Ovary (tissue), 9 donors: ENCODE data around the gene DENND2A. TPM values are rescaled to one million over a fixed set of nuclear protein-coding genes. Genes with fewer than 3 reads are reported as not detected.

ENCODE experiments used
- DNase-seq, 5 donors: peaks; one replicate each; pipeline ENCODE4 v3.0.0-alpha.2; 2019 to 2020
- H3K27ac ChIP-seq, 2 donors: fragments of 200-600 bp; one replicate each; pipeline versions ENCODE4 v1.5.1 to v1.8.0; 2019 to 2022
- H3K27me3 ChIP-seq: fragments of 200-600 bp; one replicate; pipeline ENCODE4 v1.8.0; 2022
- H3K36me3 ChIP-seq: fragments of 200-600 bp; sonication (generic); one replicate; pipeline ENCODE4 v1.5.1; 2019
- H3K4me1 ChIP-seq: one replicate; pipeline ENCODE4 v1.8.1; 2013; ENCODE audit warnings: mild to moderate bottlenecking, moderate library complexity; ENCODE audit not compliant: insufficient read depth
- H3K4me3 ChIP-seq: fragments of 200-600 bp; sonication (generic); one replicate; pipeline ENCODE4 v1.5.1; 2017
- H3K9me3 ChIP-seq, 2 donors: fragments of 200-600 bp in 1 of 2; sonication (generic) in 1 of 2; one replicate each; pipeline versions ENCODE4 v1.5.1 to v1.8.1; 2013 to 2019; ENCODE audit warnings: mild to moderate bottlenecking in 1 of 2, moderate library complexity in 1 of 2
- CTCF ChIP-seq, 3 donors: fragments of 450-650 bp in 2 of 3; fragments of 200-600 bp in 1 of 3; IDR thresholded peaks; one replicate each; pipeline versions ENCODE4 v1.5.1 to v1.8.0; 2016 to 2022; ENCODE audit warnings: antibody characterized with exemption in 3 of 3, mild to moderate bottlenecking in 1 of 3
- EP300 ChIP-seq: sonication (generic); formaldehyde crosslinking; IDR thresholded peaks from one replicate; pipeline ENCODE4 v1.6.1; 2017; ENCODE audit warnings: antibody characterized with exemption
- POLR2A ChIP-seq: fragments of 450-650 bp; IDR thresholded peaks from one replicate; pipeline ENCODE4 v1.6.1; 2017; ENCODE audit warnings: antibody characterized with exemption, mild to moderate bottlenecking, moderate library complexity
- WGBS, 3 donors: extraction: QIAGEN DNeasy Blood & Tissue Kit in 1 of 3; methylation state at CpG; one replicate each; pipeline versions ENCODE4 v1.1.5 to v1.1.7; 2013 to 2017; 5-methylcytosine and 5-hydroxymethylcytosine counted together
- intact Hi-C, 4 donors: fragments of 100-400 bp; cut with DNase I; formaldehyde crosslinking; loops; one replicate each; pipeline versions ENCODE4 v1.11.0 to v1.15.1; 2022 to 2023
- polyA plus RNA-seq, 2 donors: library from polyadenylated mRNA; stranded (reverse); fragments of 200-250 nt in 1 of 2; fragments of 350-450 nt in 1 of 2; fragmentation: Illumina TruSeq in 1 of 2; extraction: RNeasy Lipid Tissue Mini Kit (QIAGEN cat#74804) in 1 of 2; gene quantifications; one replicate each; pipeline ENCODE4 v1.2.3, GENCODE V29; 2013 to 2014
- total RNA-seq, 7 donors: library from RNA; depleted of rRNA in 2 of 7; stranded (reverse); fragments of >200 nt in 2 of 7; fragmentation: NEBNext Ultra II Directional in 3 of 7; extraction: Animal tissue kit (Norgen Biotek cat#: 25700) in 3 of 7; gene quantifications; one replicate each; pipeline versions ENCODE4 v1.1.0 to v1.2.4, GENCODE V29; 2016 to 2023
- donor health status: DM: no; HTN: no; CAD: no; lungs with moderate emphysema.
- donor health status: DM: no; HTN: no; CAD: no.
- donor health status: Bipolar disorder and iron deficiency.
- donor health status: DM: yes; HTN: yes; CAD: no.
- donor health status: DM: no; HTN: no; CAD: no.
- donor health status: DM: yes; HTN: yes; CAD: no.

Gene DENND2A
- total and polyA plus RNA-seq, 9 donors: 9.8 to 61.8 (median 36.1) TPM

GRCh38 chr7:140564643-140565042 lies 76.0 kb downstream of the DENND2A start:
- Histone ChIP-seq H3K27me3 (no peaks in the 10 kb centered on the region), H3K4me3 (no peak overlapping the region), H3K36me3 (no peaks in the 10 kb centered on the region), H3K27ac (no peak overlapping the region), H3K9me3 (no peaks in the 10 kb centered on the region), H3K4me1 (peaks cover 6% of the 10 kb centered on the region)
- WGBS, 3 donors: 86 to 93% (median 89%) methylated on average over 4 of the region's 4 CpGs
- intact Hi-C loops: no loop called here
- no peak for DNase-seq
- TF ChIP-seq POLR2A (no peak), EP300 (no peak), CTCF (IDR thresholded peaks at IDR 0.05) (no peak)

GRCh38 chr7:140562926-140563481 lies 77.6 kb downstream of the DENND2A start:
- Histone ChIP-seq H3K36me3 (no peaks in the 10 kb centered on the region), H3K27me3 (no peaks in the 10 kb centered on the region), H3K27ac (no peak overlapping the region), H3K4me3 (no peak overlapping the region), H3K4me1 (peaks cover 6% of the 10 kb centered on the region), H3K9me3 (no peaks in the 10 kb centered on the region)
- no peak for TF ChIP-seq CTCF (IDR thresholded peaks at IDR 0.05)
- no peak for TF ChIP-seq EP300
- no peak for TF ChIP-seq POLR2A
- DNase-seq: no peak
- intact Hi-C loops: no loop called here
- 61 to 76% (median 72%) methylated on average over 5 of the region's 5 CpGs for WGBS, 3 donors

GRCh38 chr7:140559410-140559809 lies 81.2 kb downstream of the DENND2A start:
- 80 to 92% (median 88%) methylated on average over 9 of the region's 9 CpGs for WGBS, 3 donors
- no peak overlapping the region for H3K27ac ChIP-seq
- intact Hi-C loops: no loop called here

GRCh38 chr7:140557809-140558518 lies 82.6 kb downstream of the DENND2A start:
- no peaks in the 10 kb centered on the region for H3K36me3 ChIP-seq
- 90 to 94% (median 92%) methylated on average over 13 of the region's 13 CpGs for WGBS, 3 donors
- H3K27me3 ChIP-seq: no peaks in the 10 kb centered on the region
- no peak overlapping the region for H3K4me3 ChIP-seq
- no peaks in the 10 kb centered on the region for H3K4me1 ChIP-seq
- TF ChIP-seq POLR2A (no peak), CTCF (IDR thresholded peaks at IDR 0.05) (no peak), EP300 (no peak)
- no peaks in the 10 kb centered on the region for H3K9me3 ChIP-seq
- no peak overlapping the region for H3K27ac ChIP-seq
- intact Hi-C loops: no loop called here
- peak in 1 of 5 donors; percentile 7 for DNase-seq

More at GRCh38 chr7:140559410-140559809, 81.2 kb downstream of the DENND2A start:
- H3K4me3 ChIP-seq: no peak overlapping the region
- H3K4me1 ChIP-seq: no peaks in the 10 kb centered on the region
- H3K27me3 ChIP-seq: no peaks in the 10 kb centered on the region
- H3K9me3 ChIP-seq: no peaks in the 10 kb centered on the region
- no peaks in the 10 kb centered on the region for H3K36me3 ChIP-seq
- peak in 1 of 5 donors; percentile 4 for DNase-seq
- TF ChIP-seq CTCF (IDR thresholded peaks at IDR 0.05): no peak
- no peak for TF ChIP-seq POLR2A
- TF ChIP-seq EP300: no peak
